Activated CD4-positive, alpha-beta T cell treated with anti-CD3 and anti-CD28 coated beads for 48 hours (primary cell): ENCODE measurements around the gene MAPK11.

Experiments
- DNase-seq: peaks from one replicate; pipeline ENCODE4 v3.0.0-alpha.2; 2020

The MAPK11 gene

DNA sequence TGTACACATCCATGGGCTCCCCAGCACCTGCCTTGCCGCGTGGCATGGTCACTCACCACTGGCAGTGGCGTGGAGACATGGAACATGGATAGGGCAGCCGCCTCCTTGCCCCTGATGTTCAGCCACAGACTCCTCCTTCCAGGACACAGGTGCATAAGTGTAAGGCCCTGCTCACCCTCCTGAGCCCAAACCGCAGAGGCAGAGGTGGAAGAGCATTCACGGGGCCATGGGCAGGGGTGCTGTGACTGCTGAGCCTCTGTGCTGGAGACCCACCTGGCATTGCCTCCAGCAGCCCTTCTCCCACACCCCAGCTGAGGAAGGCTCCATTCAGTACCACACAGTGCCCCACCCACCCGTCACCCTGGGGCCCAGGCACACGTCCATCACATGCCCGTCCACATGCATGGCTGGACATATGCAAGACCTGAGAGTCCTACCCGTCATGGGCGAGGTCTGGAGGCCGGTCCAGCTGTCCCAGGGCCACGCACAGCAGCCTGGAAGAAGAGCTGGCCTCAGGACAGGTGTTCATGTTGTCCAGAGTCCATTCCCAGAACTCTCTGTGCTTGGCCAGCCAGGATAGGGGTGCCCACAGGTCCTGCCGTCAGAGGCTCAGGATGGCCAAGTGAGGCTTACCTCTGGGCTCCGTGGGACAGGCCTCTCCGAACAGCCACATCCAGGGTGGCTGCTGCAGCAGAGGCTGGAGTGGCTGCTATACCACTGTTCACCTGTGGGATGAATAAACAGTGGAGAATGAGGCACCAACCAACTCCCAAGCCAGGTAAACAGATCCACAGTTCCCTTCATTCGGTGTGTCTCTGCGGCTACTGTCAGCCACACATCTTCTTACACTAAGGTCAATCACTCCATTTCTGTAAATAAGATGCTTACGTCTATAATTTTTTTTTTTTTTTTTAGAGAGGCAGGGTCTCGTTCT, 23.7 kb downstream of the MAPK11 start:
- no peak for DNase-seq

GRCh38 chr22:50245214-50246072, 24.7 kb downstream of the MAPK11 start:
- DNase-seq = no peak

DNA sequence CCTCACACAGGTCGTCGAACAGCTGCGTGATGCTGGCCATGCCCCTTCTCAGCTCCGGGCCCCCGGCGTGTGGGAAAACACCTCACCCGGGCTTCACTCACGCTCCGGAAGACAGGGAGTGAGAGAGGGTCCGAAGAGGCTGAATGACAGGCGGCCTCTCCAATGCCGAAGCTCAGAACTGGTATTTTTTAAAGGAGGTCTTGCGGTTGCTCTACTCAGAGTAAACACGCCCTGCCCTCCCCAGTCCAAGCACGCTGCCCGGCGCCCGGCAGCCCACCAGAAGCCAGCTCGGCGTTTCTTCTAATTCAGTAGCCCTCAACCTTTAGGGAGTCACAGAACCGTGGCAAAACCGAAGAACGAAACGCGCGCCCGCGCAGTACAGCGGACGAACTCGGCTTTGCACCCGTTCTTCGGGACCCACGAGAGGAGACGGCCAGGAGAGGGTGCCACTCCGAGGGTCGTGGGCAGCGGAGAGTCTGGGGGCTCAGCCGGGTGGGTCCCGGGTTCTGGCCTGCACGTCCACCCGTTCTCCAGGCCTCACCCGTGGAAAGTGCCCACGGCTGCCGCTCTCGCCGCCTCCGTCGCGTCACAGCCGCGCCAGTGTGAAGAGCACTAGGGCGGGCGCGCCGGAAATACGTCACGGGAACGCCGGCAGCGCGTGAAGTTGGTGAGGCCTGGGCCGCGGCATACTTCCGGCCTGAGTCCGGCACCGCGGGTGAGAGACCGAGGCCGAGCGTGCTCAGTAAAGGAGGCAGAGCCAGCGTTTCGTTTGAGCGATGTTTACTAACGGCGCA, 25.6 kb downstream of the MAPK11 start, which contains the start of gene TUBGCP6:
TSS of gene TUBGCP6 (minus strand) at position 604 of the 794 bp plus-strand sequence. CDS start at position 40, 564 bp downstream.
- peak; percentile 95 for DNase-seq

GRCh38 chr22:50243685-50244419, 26.3 kb downstream of the MAPK11 start:
- no peak for DNase-seq

- DNase-seq = no peak
Measured at GRCh38 chr22:50242406-50242949, 27.7 kb downstream of the MAPK11 start.

DNA sequence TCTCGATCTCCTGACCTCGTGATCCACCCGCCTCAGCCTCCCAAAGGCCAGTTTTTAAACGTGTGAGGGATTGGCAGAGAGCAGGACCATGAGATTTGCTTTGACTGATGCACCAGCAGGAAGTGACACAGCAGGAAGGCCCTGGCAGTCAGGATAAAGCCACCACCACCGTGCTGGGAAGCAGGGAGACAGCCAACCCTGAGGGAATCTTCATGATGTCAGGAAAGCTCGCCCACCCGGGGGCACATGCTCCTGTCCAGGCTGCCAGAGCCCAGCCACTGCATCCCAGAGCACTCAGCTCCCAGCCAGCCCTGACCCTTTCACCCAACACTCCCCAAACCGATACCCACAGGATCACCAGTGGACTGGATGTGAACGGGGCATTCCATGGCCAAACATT, 31.4 kb downstream of the MAPK11 start:
- no peak for DNase-seq

- no peak for DNase-seq
Measured at GRCh38 chr22:50236731-50237409, 33.3 kb downstream of the MAPK11 start.

- no peak for DNase-seq
Measured at GRCh38 chr22:50233223-50233622, 37.0 kb downstream of the MAPK11 start.

- DNase-seq = no peak
Measured at GRCh38 chr22:50232481-50233151, 37.6 kb downstream of the MAPK11 start.

- DNase-seq = no peak
Measured at GRCh38 chr22:50229370-50229769, 40.8 kb downstream of the MAPK11 start.

DNA sequence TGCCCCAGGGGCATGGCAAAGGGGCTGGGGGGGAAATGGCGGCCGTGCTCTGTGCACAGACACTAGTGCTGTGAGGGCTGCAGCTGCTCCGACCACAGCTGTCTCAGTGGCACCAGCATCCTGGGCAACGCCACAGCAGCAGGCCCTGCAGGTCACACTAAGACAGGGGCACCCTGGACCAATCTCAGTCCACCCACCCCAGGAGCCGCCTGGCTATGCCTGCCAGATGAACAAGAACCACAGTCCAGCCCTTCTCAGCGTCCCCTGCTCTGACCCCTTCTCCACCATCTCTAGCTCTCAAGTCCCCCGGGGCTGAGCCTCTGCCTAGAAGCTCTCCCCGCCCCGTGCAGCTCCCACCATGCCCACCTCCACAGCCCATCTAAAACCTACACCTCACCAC, 41.8 kb downstream of the MAPK11 start:
- no peak for DNase-seq

- DNase-seq = no peak
Measured at GRCh38 chr22:50227579-50228215, 42.5 kb downstream of the MAPK11 start.

DNA sequence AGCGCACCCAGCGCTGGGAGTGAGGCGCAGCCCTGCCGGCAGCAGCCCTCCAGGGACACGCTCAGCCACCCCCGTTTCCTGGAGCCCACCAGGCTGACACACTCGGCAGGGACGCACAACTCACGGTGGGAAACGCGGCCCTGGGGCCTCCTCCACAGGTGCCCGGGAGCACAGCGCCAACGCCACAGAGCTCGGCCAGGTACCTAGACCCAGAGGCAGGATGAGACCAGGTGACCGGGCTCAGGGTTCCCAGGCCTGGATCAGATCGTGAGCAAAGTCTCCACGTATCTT, 43.4 kb downstream of the MAPK11 start:
- DNase-seq = no peak

DNA sequence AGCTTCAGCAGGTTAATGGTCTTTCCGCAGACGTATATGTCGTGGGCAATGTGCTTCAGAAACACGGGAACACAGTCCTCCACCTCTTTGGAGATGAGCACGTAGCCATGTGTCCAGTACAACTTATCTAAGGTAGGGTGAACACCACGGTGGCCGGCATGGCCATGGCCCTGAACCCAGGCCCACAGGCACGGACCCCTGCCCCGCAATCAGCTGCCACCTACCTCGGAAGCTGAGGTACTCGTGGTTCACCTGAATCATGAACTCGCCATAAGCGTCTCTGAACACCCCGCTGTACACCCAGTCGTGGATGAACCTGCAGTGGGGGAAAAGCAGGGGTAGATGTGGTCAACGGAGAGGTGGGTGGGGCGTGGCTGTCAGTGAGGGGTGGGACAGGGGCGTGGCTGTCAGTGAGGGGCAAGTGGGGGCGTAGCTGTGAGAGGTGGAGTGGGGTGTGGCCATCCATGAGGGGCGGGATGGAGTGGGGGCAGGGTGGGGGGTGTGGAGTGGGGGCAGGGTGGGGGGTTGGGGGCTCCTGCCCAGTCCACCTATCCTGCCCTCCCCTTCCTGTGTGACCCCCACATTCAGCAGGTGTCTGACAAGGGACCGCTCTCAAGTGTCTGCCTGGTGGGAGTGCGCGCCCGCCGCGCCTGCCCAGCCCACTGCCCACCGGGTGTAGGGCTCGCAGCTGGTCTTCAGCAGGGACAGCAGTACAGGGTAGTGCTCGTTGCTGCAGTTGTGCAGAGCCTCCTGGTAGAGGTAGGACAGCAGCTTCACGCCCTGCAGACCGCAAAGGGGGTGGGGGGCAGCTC, 43.9 kb downstream of the MAPK11 start:
- DNase-seq = no peak

- no peak for DNase-seq
Measured at GRCh38 chr22:50225200-50225969, 44.8 kb downstream of the MAPK11 start.

- DNase-seq = no peak
Measured at GRCh38 chr22:50224071-50224470, 46.1 kb downstream of the MAPK11 start.

- no peak for DNase-seq
Measured at GRCh38 chr22:50222508-50222907, 47.7 kb downstream of the MAPK11 start.
